ENCODE results near the gene CDC42EP4. TPM values are rescaled to one million over a fixed set of nuclear protein-coding genes. Genes with fewer than 3 reads are reported as not detected.
"Not testable (repeated sequence)": the region's sequence is repeated elsewhere in the genome, so short reads cannot be mapped to it uniquely, and the experiment has no call there.

CDC42EP4 gene
- total and polyA plus RNA-seq, 10 of the 15 experiments (the other 5 are each of a cell fraction or from before 2014, with no cell fraction given): 0.05 to 7.1 (median 2.7) TPM

DNA sequence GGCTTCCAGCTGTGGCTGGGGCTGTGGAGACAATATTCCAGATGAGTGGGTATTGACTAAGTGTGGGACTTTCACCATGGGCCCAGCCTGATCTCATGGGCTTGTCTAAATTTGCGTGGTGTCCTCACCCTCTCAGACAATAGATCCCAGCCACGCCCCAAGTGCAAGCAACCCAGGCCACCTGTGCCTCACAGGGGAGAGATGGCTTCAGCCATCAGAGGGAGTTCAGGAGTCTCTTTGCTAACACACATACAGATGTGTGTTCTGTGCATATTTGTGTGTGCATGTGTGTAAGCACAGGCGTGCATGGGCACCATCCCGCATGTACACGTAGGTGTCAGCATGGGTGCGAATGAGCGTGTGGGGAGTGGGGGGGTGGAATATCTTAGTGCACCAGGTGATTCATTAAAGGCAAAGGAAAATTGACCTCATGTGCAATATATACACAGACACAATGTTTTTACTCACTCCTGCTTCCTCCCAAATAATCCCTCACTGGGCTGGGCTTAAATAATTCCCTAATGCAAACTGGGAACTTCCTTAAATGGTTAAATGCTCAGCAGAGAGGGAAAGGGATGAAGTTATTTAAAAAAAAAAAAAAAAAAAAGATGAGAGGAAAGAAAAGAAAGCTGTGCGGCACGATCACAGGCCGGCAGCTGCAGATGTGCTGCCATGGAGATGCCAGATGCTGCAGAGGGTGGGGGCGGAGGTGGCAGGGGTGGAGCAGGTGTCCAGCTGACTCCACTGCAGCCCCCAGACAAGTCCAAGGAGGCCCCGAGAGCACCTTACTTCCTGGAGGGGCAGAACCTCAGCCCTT, 24.0 kb upstream of the CDC42EP4 start:
- WGBS (ENCODE audit: insufficient coverage, insufficient replicate concordance, low lambda C conversion rate, missing lambda C conversion rate): 48% methylated on average over 9 of the region's 12 CpGs
- DNase-seq (ENCODE audit: low read depth, low spot score): no peak
- FAIRE-seq: no peak
- TF ChIP-seq, protein P1, sequence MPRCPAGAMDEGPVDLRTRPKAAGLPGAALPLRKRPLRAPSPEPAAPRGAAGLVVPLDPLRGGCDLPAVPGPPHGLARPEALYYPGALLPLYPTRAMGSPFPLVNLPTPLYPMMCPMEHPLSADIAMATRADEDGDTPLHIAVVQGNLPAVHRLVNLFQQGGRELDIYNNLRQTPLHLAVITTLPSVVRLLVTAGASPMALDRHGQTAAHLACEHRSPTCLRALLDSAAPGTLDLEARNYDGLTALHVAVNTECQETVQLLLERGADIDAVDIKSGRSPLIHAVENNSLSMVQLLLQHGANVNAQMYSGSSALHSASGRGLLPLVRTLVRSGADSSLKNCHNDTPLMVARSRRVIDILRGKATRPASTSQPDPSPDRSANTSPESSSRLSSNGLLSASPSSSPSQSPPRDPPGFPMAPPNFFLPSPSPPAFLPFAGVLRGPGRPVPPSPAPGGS (IDR thresholded peaks at IDR 0.05; ENCODE audit: borderline replicate concordance, insufficient read depth, low read depth, low read length, poor library complexity, severe bottlenecking): peak; percentile 23
- no peak for TF ChIP-seq POLR2A (IDR thresholded peaks at IDR 0.05; ENCODE audit: low read depth, low read length)
- Histone ChIP-seq H4K20me1 (ENCODE audit: control insufficient read depth, insufficient read depth) (no peaks in the 10 kb centered on the region), H3K4me3 (no peak overlapping the region), H3K36me3 (ENCODE audit: control insufficient read depth in 2 of 2, insufficient read depth in 2 of 2, low read length in 1 of 2) (no peaks in the 10 kb centered on the region), H3K9me3 (replicated peaks; ENCODE audit: control insufficient read depth, insufficient read depth, low read length) (no peaks in the 10 kb centered on the region), H3K9ac (ENCODE audit: control insufficient read depth, insufficient read depth, low read length) (no peak overlapping the region), H2AFZ (ENCODE audit: control insufficient read depth, low read depth, low read length) (no peak overlapping the region), H3K27ac (ENCODE audit: control insufficient read depth, insufficient read depth) (no peak overlapping the region), H3K4me2 (ENCODE audit: control insufficient read depth, insufficient read depth) (no peak overlapping the region), H3K79me2 (ENCODE audit: control insufficient read depth, insufficient read depth, low read length) (no peaks in the 10 kb centered on the region), H3K4me1 (ENCODE audit: control insufficient read depth, insufficient read depth, low read length) (no peaks in the 10 kb centered on the region), H3K27me3 (replicated peaks in 1 of 2; ENCODE audit: control insufficient read depth in 2 of 2, insufficient read depth in 2 of 2, low read length in 1 of 2) (no peaks in the 10 kb centered on the region)
- CTCF ChIA-PET: no interaction called here
- peak; percentile 11; the same call in 1 of the 3 replicates for ATAC-seq
- RAD21 ChIA-PET (ENCODE audit: unreplicated experiment): no interaction called here
- POLR2A ChIA-PET: interaction anchor here (0.6 kb wide), 1 partner anchor 108 kb away, joined by 3 read pairs; no protein-coding TSS in a partner anchor
- intact Hi-C loops (cut with micrococcal nuclease; ENCODE audit: unreplicated experiment): no loop called here
- BruUV-seq (replicated peaks): no TSS peak
- SMC1A ChIA-PET (ENCODE audit: uncharacterized antibody, unreplicated experiment): no interaction called here
- in situ Hi-C loops (cut with MboI): no loop called here

DNA sequence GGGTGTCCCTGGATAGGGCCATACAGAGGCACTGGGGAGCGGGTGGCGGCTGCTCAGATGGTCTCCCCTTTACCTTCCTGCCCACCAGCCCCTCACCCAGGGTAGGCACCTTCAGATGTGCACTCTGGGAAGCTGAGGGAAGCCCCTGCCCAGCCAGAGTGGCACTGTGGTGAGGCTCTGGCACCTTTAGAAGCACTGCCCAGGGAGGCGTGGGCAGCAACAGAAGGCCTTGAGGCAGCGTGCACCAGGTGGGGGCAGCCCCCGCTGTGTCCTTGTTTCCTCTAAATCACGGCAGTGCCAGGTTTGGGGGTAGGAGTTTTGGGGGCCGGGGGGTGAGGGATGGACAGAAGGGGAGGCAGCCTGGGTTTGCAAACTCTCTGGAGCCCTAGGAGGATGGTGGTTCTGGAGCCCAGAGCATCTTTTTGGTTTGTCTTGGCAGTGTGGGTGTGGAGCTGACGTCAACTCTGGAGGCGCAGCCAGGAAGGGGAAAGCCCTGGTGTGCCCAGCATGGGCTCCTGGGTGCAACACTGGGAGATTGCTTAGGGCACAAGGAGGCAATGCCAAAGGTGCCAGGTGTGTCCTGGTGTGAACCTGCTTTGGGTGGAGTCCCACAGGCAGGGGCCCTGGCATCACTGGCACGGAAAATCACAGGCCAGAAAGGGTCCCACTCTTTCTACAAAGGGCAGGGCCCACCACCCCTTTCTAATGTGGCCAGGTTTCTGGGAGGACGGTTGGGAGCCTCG, 23.1 kb upstream of the CDC42EP4 start:
- BruUV-seq (replicated peaks): no TSS peak
- peak; percentile 65 for ATAC-seq
- Histone ChIP-seq H3K36me3 (ENCODE audit: control insufficient read depth in 2 of 2, insufficient read depth in 2 of 2, low read length in 1 of 2) (no peaks in the 10 kb centered on the region), H3K4me1 (ENCODE audit: control insufficient read depth, insufficient read depth, low read length) (no peaks in the 10 kb centered on the region), H3K9me3 (replicated peaks; ENCODE audit: control insufficient read depth, insufficient read depth, low read length) (no peaks in the 10 kb centered on the region), H2AFZ (ENCODE audit: control insufficient read depth, low read depth, low read length) (no peak overlapping the region), H3K4me3 (no peak overlapping the region), H3K79me2 (ENCODE audit: control insufficient read depth, insufficient read depth, low read length) (no peaks in the 10 kb centered on the region), H3K9ac (ENCODE audit: control insufficient read depth, insufficient read depth, low read length) (no peak overlapping the region), H3K27me3 (replicated peaks in 1 of 2; ENCODE audit: control insufficient read depth in 2 of 2, insufficient read depth in 2 of 2, low read length in 1 of 2) (no peaks in the 10 kb centered on the region), H3K4me2 (ENCODE audit: control insufficient read depth, insufficient read depth) (no peak overlapping the region), H4K20me1 (ENCODE audit: control insufficient read depth, insufficient read depth) (no peaks in the 10 kb centered on the region), H3K27ac (ENCODE audit: control insufficient read depth, insufficient read depth) (no peak overlapping the region)
- FAIRE-seq: no peak
- ChIA-PET POLR2A (no interaction called here), RAD21 (ENCODE audit: unreplicated experiment) (no interaction called here), SMC1A (ENCODE audit: uncharacterized antibody, unreplicated experiment) (no interaction called here), CTCF (no interaction called here)
- DNase-seq (ENCODE audit: low read depth, low spot score): no peak
- no peak for TF ChIP-seq RB1 (IDR thresholded peaks at IDR 0.05; ENCODE audit: borderline replicate concordance)
- TF ChIP-seq ZSCAN29 (IDR thresholded peaks at IDR 0.05): no peak
- TF ChIP-seq, protein P2, sequence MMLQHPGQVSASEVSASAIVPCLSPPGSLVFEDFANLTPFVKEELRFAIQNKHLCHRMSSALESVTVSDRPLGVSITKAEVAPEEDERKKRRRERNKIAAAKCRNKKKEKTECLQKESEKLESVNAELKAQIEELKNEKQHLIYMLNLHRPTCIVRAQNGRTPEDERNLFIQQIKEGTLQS (IDR thresholded peaks at IDR 0.05; ENCODE audit: borderline replicate concordance, extremely low read depth, low read depth, low read length): no peak
- no peak for TF ChIP-seq WRNIP1 (IDR thresholded peaks at IDR 0.05; ENCODE audit: borderline replicate concordance, low read depth, low read length)
- in situ Hi-C loops (cut with MboI): no loop called here
- WGBS (ENCODE audit: insufficient coverage, insufficient replicate concordance, low lambda C conversion rate, missing lambda C conversion rate): 33% methylated on average over 12 of the region's 12 CpGs
- intact Hi-C loops (cut with micrococcal nuclease; ENCODE audit: unreplicated experiment): no loop called here

DNA sequence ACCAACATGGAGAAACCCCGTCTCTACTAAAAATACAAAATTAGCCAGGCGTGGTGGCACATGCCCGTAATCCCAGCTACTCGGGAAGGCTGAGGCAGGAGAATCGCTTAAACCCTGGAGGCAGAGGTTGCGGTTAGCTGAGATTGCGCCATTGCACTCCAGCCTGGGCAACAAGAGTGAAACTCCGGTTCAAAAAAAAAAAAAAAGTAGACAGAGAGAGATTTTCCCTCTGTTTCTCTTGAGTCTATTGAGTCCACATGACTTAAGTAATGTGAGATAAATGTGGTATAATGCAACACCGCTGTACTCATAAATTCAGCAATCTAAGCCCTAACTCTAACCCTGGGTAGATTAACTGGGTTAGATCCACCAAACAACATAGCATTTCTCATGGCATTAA, 21.6 kb upstream of the CDC42EP4 start:
- H3K9me3 ChIP-seq (replicated peaks; ENCODE audit: control insufficient read depth, insufficient read depth, low read length); in situ Hi-C loops (cut with MboI); H3K79me2 ChIP-seq (ENCODE audit: control insufficient read depth, insufficient read depth, low read length); ATAC-seq; H3K36me3 ChIP-seq (ENCODE audit: control insufficient read depth in 2 of 2, insufficient read depth in 2 of 2, low read length in 1 of 2); DNase-seq (ENCODE audit: low read depth, low spot score); H3K27me3 ChIP-seq (replicated peaks in 1 of 2; ENCODE audit: control insufficient read depth in 2 of 2, insufficient read depth in 2 of 2, low read length in 1 of 2); BruUV-seq (replicated peaks); H3K4me1 ChIP-seq (ENCODE audit: control insufficient read depth, insufficient read depth, low read length); H3K4me3 ChIP-seq; intact Hi-C loops (cut with micrococcal nuclease; ENCODE audit: unreplicated experiment); FAIRE-seq; H3K4me2 ChIP-seq (ENCODE audit: control insufficient read depth, insufficient read depth); H2AFZ ChIP-seq (ENCODE audit: control insufficient read depth, low read depth, low read length); H3K27ac ChIP-seq (ENCODE audit: control insufficient read depth, insufficient read depth); H3K9ac ChIP-seq (ENCODE audit: control insufficient read depth, insufficient read depth, low read length); H4K20me1 ChIP-seq (ENCODE audit: control insufficient read depth, insufficient read depth): not testable (repeated sequence)
- ChIA-PET POLR2A (interaction anchor here (0.7 kb wide), 1 partner anchor 94 kb away, joined by 4 read pairs; no protein-coding TSS in a partner anchor), CTCF (interaction anchor here (0.9 to 1.4 kb wide), 2 partner anchors 9 to 77 kb away, joined by 3 read pairs; no protein-coding TSS in a partner anchor), SMC1A (ENCODE audit: uncharacterized antibody, unreplicated experiment) (interaction anchor here (0.8 kb wide), 1 partner anchor 77 kb away, joined by 3 read pairs; no protein-coding TSS in a partner anchor), RAD21 (ENCODE audit: unreplicated experiment) (interaction anchor here (0.6 kb wide), 1 partner anchor 17 kb away, joined by 4 read pairs; no protein-coding TSS in a partner anchor)
- 65% methylated on average over 9 of the region's 9 CpGs for WGBS (ENCODE audit: insufficient coverage, insufficient replicate concordance, low lambda C conversion rate, missing lambda C conversion rate)

All from GM12878 (cell line).